NCI-H1092 treated with DMSO at 0.1 percent for 48 hours (cell line): ENCODE measurements around the gene NFATC1.

Experiments
- DNase-seq: peaks from one replicate; lab custom pipeline; 2025; lab: John Stamatoyannopoulos, UW

NFATC1 gene

GRCh38 chr18:79572848-79573451 is 177.2 kb downstream of the NFATC1 start:
- no peak for DNase-seq

DNA sequence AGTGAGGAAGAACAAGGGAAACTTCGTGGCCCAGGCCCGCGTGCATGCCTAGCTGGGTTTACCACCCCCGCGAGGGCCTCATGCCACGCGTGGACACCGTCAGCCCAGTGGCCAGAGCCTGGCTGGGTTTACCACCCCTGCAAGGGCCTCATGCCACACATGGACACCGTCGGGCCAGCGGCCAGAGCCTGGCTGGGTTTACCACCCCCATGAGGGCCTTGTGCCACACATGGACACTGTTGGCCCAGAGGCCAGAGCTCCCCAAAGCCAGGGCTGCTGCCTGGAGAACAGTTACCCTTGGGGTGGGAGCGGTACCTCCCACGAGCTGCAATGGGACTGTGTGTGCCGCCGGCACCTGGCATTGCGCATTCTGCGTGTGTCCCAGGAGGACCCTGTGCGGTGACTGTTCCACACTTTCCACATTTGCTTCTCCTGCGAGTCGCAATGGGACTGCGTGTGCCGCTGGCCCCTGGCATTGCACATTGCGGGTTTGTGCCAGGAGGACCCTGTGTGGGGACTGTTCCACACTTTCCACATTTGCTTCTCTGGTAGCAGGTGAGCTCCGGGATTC is 178.3 kb downstream of the NFATC1 start:
- no peak for DNase-seq

DNA sequence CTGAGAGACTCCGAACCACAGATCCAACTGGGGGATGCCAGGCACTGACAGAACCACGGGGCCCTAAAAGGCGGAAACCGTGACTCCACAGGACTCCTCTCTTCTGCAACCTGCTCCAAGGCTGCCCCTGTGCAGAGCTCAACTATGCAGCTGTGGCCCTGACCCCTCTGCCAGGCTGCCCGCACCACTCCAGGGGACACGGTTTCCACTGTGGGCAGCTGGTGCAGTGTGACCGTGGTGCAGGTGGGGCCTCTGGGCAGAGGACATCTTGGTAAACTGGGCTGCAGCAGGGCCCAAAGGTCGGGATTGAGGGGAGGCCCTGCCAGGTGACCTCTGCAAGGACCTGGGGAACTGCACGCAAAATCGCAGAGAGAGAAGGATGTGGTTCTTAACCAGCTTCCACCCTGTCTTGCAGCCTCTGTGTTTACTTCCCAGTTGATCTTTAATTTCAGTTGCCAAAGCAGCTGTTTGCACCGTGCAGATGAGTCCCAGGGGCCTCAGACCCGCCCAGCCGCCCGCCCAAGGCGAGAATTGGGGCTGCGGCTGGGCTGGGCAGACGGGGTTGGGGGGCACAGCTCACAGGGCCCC is 179.3 kb downstream of the NFATC1 start:
- no peak for DNase-seq

- peak; percentile 98 for DNase-seq
Measured at GRCh38 chr18:79575891-79576685, 180.4 kb downstream of the NFATC1 start.

GRCh38 chr18:79576686-79577351 is 181.1 kb downstream of the NFATC1 start:
- peak; percentile 96 for DNase-seq

DNA sequence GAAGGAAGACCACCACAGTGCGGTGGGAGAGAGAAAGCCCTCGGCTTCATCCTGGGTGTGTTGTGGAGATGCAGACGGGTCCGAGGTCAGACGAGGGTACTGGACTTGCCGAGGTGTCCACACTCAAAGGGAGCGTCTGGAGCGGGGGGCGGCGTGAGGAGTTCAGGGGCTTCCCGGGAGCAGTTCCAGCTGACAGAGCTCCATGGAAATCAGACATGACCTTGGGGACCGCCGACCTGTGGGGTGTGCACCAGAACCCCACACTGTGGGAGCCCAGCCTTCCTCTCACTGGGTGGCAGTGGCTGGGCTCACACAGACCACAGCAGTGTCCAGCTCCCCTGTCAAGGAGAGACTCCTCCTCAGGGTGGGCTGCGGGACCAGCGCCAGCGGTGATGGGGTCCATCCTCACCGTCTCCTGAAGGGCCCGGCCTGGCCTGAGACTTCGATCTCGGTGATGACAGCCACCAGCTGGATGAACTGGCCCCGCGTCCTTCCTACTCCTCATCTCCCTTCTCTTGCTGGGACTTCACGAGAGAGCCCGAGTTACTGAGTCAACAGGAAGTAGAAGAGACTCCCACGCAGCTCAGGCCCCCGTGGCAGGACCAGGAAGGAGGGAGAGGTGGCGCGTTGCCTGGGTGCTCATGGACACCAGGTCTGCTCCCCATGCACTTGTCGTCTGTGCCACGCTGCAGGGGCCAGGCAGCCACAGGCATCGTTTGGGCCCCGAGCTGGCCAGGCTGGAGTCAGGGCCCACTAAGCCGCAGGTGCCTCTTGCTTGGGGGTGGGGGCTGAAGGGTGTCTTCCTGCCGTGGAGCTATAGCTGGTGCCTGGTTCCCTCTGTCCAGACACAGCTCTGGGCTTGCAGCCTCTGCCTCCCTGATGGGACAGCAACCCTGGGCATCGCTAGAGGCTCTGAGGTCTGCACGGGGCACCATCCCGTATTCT is 182.0 kb downstream of the NFATC1 start:
- peak; percentile 29 for DNase-seq

DNA sequence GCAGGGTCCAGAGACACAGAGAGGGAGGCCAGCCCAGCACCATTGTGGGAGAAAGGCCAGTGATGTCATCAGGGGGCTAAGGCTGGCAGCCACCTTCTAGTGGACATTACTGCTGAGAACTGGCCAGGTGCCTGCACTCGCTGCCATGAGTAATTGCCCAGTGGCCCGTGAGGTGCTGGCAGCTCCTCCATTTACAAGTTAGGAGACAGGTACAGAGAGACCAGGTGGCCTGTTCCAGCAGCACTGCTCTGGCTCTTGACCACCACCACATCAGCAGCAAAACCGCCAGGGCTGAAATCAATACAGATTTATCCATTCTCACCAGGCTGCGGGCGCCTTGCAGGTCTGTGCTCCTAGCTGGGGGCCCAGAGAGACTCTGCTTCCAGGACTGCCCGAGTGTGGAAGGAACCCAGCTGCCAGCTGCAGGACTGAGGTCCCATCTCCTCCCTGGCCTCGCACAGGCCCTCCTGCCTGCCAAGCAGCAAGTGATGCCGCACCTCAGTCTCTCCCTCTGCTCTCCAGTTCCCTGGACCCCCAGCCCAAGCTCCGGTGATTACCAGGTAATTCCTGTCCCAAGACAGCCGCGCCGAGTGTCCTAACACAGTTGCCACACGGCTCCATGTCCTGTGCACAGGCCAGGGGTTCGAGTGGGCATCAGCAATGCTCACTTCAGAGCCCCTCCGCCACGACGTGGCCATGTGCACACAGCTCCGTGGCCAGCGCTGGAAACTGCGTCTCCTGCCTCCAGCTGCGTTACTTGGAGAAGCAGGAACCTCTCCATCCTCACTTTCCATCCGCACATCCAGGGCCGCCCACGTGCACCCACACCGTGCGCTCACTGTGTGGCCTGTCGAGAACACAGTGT is 182.9 kb downstream of the NFATC1 start:
- peak; percentile 21 for DNase-seq
